A673 (cell line): Measurements from ENCODE around the gene SUSD1. TPM values are rescaled to one million over a fixed set of nuclear protein-coding genes. Genes with fewer than 3 reads are reported as not detected.
"Not testable (repeated sequence)": the region's sequence is repeated elsewhere in the genome, so short reads cannot be mapped to it uniquely, and the experiment has no call there.

Experiments used
- BruUV-seq: library from RNA; stranded (reverse); fragments of 400-500 nt; replicated peaks from 2 replicates; lab custom pipeline; 2021; lab: Mats Ljungman, UMichigan
- CTCF ChIA-PET: fragments of 300-600 bp; sonication (Branson Sonifier 250); formaldehyde crosslinking; loops from one replicate; lab custom pipeline; 2022; ENCODE audit warnings: antibody characterized with exemption; lab: Charles Lee
- POLR2A ChIA-PET: fragments of 300-600 bp; sonication (Branson Sonifier 250); formaldehyde crosslinking; loops from one replicate; lab custom pipeline; 2022; ENCODE audit warnings: antibody characterized with exemption; ENCODE audit not compliant: low non-redundant PET; lab: Charles Lee
- DNase-seq: peaks from one replicate; pipeline ENCODE4 v3.0.0-alpha.2; 2015; ENCODE audit warnings: low spot score
- H3K27ac ChIP-seq: fragments of 200-600 bp; sonication (generic); 2 replicates; pipeline ENCODE4 v1.5.1; 2016; ENCODE audit warnings: mixed run types, low read depth, mild to moderate bottlenecking, mixed read lengths, antibody characterized with exemption, low read length; ENCODE audit not compliant: poor library complexity, severe bottlenecking
- H3K27me3 ChIP-seq: fragments of 200-600 bp; sonication (generic); replicated peaks from 2 replicates; pipeline ENCODE4 v1.6.1; 2017; ENCODE audit warnings: mixed run types, low read depth, mild to moderate bottlenecking, mixed read lengths, antibody characterized with exemption, low read length; ENCODE audit not compliant: insufficient read depth, poor library complexity
- H3K36me3 ChIP-seq: fragments of 200-600 bp; sonication (generic); 2 replicates; pipeline ENCODE4 v1.6.1; 2016; ENCODE audit warnings: mixed run types, mild to moderate bottlenecking, mixed read lengths, antibody characterized with exemption, low read length; ENCODE audit not compliant: insufficient read depth, poor library complexity, severe bottlenecking
- H3K4me1 ChIP-seq: fragments of 200-600 bp; sonication (generic); 2 replicates; pipeline ENCODE4 v1.6.1; 2017; ENCODE audit warnings: mixed run types, mild to moderate bottlenecking, mixed read lengths, antibody characterized with exemption, low read length; ENCODE audit not compliant: insufficient read depth, poor library complexity, severe bottlenecking
- H3K4me3 ChIP-seq: fragments of 200-600 bp; sonication (generic); 2 replicates; pipeline ENCODE4 v1.5.1; 2016; ENCODE audit warnings: low read depth, mixed run types, mild to moderate bottlenecking, mixed read lengths, low read length; ENCODE audit not compliant: poor library complexity, severe bottlenecking
- H3K9me3 ChIP-seq: fragments of 200-600 bp; sonication (generic); 2 replicates; pipeline ENCODE4 v1.6.1; 2016; ENCODE audit warnings: mixed run types, low read depth, mild to moderate bottlenecking, mixed read lengths, antibody characterized with exemption, low read length; ENCODE audit not compliant: poor library complexity, severe bottlenecking
- CTCF ChIP-seq: fragments of 300-800, 200-600 bp; sonication (generic); conservative IDR thresholded peaks from 2 replicates; pipeline ENCODE4 v1.5.1; 2017; ENCODE audit warnings: low read depth, mild to moderate bottlenecking, antibody characterized with exemption, low read length, moderate library complexity, mixed read lengths
- EZH2 ChIP-seq: fragments of 200-600 bp; sonication (generic); IDR thresholded peaks from 2 replicates; pipeline ENCODE4 v1.6.1; 2017; ENCODE audit warnings: borderline replicate concordance, low read depth, mild to moderate bottlenecking, mixed read lengths, antibody characterized with exemption, low read length; ENCODE audit not compliant: poor library complexity, severe bottlenecking
- intact Hi-C: fragments of 100-400 bp; cut with micrococcal nuclease; formaldehyde crosslinking; loops from one replicate; pipeline ENCODE4 v1.10.0; 2022; ENCODE audit not compliant: unreplicated experiment
- total RNA-seq: library from RNA; stranded (reverse); gene quantifications from 2 replicates; pipeline ENCODE4 v1.2.3, GENCODE V29; 2021

SUSD1 gene
- total RNA-seq, 1 experiment from 2014 or later, result 14.9 TPM

DNA sequence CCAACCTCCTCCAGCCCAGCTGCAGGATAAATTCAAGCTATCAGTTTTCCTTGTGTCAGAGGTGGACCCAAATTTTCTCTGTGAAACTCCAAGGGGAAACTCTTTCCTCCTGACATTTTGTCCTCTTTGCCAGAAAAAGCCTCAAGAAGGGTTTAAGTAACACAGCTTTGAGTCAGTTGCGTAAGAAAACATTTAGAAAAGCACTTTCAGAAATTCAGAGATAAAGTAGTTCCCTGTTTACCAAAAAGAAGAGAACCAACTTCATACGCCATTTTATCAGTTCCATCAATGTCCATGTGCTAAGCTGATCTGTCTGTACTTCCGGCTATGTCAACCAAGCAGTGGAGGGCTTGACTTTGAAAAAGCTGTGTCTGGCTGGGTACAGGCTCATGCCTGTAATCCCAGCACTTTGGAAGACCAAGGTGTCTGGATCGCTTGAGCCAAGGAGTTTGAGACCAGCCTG, 19.9 kb upstream of the SUSD1 start:
- intact Hi-C loops, result no loop called here
- H3K4me3 ChIP-seq, result no peak overlapping the region
- no peaks in the 10 kb centered on the region for H3K9me3 ChIP-seq
- CTCF ChIA-PET, result no interaction called here
- POLR2A ChIA-PET, result no interaction called here
- no peaks in the 10 kb centered on the region for H3K27me3 ChIP-seq
- H3K27ac ChIP-seq, result no peak overlapping the region
- H3K36me3 ChIP-seq, result no peaks in the 10 kb centered on the region
- peaks cover 4% of the 10 kb centered on the region for H3K4me1 ChIP-seq
- no peak for DNase-seq
- BruUV-seq, result no TSS peak
- TF ChIP-seq EZH2 (no peak), CTCF (no peak)

- TF ChIP-seq CTCF (no peak), EZH2 (no peak)
- intact Hi-C loops, result no loop called here
- CTCF ChIA-PET, result no interaction called here
- no peak overlapping the region for H3K4me3 ChIP-seq
- no peaks in the 10 kb centered on the region for H3K27me3 ChIP-seq
- no peaks in the 10 kb centered on the region for H3K36me3 ChIP-seq
- BruUV-seq, result no TSS peak
- H3K27ac ChIP-seq, result no peak overlapping the region
- peak; percentile 87 for DNase-seq
- POLR2A ChIA-PET, result no interaction called here
- no peaks in the 10 kb centered on the region for H3K9me3 ChIP-seq
- peaks cover 4% of the 10 kb centered on the region for H3K4me1 ChIP-seq
These were observed 18.6 kb upstream of the SUSD1 start for GRCh38 chr9:112193572-112194288.

DNA sequence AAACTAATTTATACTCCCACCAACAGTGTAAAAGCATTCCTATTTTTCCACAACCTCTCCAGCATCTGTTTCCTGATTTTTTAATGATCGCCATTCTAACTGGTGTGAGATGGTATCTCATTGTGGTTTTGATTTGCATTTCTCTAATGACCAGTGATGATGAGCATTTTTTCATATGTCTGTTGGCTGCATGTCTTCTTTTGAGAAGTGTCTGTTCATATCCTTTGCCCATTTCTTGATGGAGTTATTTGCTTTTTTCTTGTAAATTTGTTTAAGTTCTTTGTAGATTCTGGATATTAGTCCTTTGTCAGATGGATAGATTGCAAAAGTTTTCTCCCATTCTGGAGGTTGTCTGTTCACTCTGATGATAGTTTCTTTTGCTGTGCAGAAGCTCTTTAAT, 15.2 kb upstream of the SUSD1 start:
- CTCF ChIA-PET, intact Hi-C loops, DNase-seq, H3K36me3 ChIP-seq, H3K4me1 ChIP-seq, BruUV-seq, H3K4me3 ChIP-seq, H3K27me3 ChIP-seq, POLR2A ChIA-PET, H3K9me3 ChIP-seq, H3K27ac ChIP-seq: not testable (repeated sequence)

- Histone ChIP-seq H3K4me1 (no peaks in the 10 kb centered on the region), H3K9me3 (no peaks in the 10 kb centered on the region), H3K27ac (no peak overlapping the region), H3K36me3 (no peaks in the 10 kb centered on the region), H3K27me3 (no peaks in the 10 kb centered on the region), H3K4me3 (no peak overlapping the region)
- no peak for DNase-seq
- intact Hi-C loops, result no loop called here
- ChIA-PET POLR2A (no interaction called here), CTCF (interaction anchor here (0.5 kb wide), 1 partner anchor 228 kb away, joined by 10 read pairs; no protein-coding TSS in a partner anchor)
- no peak for TF ChIP-seq CTCF
- TF ChIP-seq EZH2, result no peak
- no TSS peak for BruUV-seq
These were observed 13.8 kb upstream of the SUSD1 start for GRCh38 chr9:112188884-112189283.
